Right lobe of liver (tissue), 4 donors: ENCODE measurements around the gene NCMAP.

Experiments used
- CTCF ChIP-seq, 4 donors: fragments of 200-600 bp in 3 of 4; fragments of 450-650 bp in 1 of 4; IDR thresholded peaks; one replicate each; pipeline versions ENCODE4 v1.5.1 to v1.8.0; 2016 to 2022; ENCODE audit warnings: antibody characterized with exemption in 4 of 4, mild to moderate bottlenecking in 2 of 4
- POLR2A ChIP-seq: fragments of 450-650 bp; IDR thresholded peaks from one replicate; pipeline ENCODE4 v1.6.1; 2017; ENCODE audit warnings: antibody characterized with exemption, mild to moderate bottlenecking
- donor health status: DM: no; HTN: no; CAD: no.
- donor health status: DM: no; HTN: no; CAD: no.
- donor health status: DM: no; HTN: yes; CAD: no.

GRCh38 chr1:24547195-24547594, 8.7 kb upstream of the NCMAP start:
- no peak for TF ChIP-seq POLR2A
- no peak for TF ChIP-seq CTCF (IDR thresholded peaks at IDR 0.05)
